ENCODE data around the gene IL34. TPM values are rescaled to one million over a fixed set of nuclear protein-coding genes. Genes with fewer than 3 reads are reported as not detected.

The IL34 gene
- total and polyA plus RNA-seq, 2 experiments from 2014 or later = 4.3 to 6.6 TPM

DNA sequence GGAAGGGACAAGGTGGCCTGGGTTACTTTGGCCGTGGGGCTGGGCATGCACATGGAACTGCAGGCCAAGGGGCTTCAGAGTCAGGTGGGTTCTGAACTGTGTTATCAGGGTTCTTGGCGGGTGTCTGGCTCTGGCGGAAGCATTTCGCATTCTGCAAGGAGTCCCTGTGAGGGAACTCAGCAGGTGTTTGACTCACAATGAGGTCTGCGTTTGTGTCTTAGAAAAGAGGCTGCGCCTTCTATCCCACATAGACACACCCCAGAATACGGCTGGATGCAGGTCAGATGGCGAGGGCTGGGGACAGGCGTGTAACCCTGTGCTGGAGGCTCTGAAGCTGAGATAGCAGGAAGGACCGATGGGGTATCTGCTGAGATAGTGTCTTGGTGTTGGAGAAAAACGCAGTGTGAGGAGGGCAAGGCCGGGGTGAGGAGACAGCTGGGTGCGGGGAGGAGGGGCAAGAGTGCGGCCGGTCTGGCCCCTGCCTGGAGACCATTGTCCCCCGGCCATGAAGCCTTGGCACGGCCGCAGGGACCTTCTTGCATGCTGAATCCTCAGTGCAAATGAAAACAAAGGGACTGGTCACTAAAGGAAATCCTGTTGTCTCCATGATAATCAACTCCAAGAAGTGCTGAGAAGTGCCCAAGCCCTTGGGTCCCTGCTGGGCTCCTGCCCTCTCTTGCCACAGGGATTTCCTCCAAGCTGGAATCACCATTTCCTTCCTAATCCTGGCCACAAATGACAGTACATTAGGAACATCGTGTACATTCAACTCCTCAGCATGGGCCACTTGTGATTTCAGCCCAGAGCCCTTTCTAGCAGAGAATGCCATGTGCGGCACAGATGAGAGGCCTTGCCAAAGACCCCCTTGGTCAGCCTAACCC is 62.2 kb downstream of the IL34 start (continued):
- TF ChIP-seq, protein P1, sequence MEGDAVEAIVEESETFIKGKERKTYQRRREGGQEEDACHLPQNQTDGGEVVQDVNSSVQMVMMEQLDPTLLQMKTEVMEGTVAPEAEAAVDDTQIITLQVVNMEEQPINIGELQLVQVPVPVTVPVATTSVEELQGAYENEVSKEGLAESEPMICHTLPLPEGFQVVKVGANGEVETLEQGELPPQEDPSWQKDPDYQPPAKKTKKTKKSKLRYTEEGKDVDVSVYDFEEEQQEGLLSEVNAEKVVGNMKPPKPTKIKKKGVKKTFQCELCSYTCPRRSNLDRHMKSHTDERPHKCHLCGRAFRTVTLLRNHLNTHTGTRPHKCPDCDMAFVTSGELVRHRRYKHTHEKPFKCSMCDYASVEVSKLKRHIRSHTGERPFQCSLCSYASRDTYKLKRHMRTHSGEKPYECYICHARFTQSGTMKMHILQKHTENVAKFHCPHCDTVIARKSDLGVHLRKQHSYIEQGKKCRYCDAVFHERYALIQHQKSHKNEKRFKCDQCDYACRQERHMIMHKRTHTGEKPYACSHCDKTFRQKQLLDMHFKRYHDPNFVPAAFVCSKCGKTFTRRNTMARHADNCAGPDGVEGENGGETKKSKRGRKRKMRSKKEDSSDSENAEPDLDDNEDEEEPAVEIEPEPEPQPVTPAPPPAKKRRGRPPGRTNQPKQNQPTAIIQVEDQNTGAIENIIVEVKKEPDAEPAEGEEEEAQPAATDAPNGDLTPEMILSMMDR (conservative IDR thresholded peaks at IDR 0.05; ENCODE audit: low read depth in 2 of 2) = no peak
- TF ChIP-seq, protein P2, sequence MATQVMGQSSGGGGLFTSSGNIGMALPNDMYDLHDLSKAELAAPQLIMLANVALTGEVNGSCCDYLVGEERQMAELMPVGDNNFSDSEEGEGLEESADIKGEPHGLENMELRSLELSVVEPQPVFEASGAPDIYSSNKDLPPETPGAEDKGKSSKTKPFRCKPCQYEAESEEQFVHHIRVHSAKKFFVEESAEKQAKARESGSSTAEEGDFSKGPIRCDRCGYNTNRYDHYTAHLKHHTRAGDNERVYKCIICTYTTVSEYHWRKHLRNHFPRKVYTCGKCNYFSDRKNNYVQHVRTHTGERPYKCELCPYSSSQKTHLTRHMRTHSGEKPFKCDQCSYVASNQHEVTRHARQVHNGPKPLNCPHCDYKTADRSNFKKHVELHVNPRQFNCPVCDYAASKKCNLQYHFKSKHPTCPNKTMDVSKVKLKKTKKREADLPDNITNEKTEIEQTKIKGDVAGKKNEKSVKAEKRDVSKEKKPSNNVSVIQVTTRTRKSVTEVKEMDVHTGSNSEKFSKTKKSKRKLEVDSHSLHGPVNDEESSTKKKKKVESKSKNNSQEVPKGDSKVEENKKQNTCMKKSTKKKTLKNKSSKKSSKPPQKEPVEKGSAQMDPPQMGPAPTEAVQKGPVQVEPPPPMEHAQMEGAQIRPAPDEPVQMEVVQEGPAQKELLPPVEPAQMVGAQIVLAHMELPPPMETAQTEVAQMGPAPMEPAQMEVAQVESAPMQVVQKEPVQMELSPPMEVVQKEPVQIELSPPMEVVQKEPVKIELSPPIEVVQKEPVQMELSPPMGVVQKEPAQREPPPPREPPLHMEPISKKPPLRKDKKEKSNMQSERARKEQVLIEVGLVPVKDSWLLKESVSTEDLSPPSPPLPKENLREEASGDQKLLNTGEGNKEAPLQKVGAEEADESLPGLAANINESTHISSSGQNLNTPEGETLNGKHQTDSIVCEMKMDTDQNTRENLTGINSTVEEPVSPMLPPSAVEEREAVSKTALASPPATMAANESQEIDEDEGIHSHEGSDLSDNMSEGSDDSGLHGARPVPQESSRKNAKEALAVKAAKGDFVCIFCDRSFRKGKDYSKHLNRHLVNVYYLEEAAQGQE (IDR thresholded peaks at IDR 0.05; ENCODE audit: unreplicated experiment) = no peak
- TF ChIP-seq EZH2phosphoT487 (IDR thresholded peaks at IDR 0.05; ENCODE audit: unreplicated experiment) (no peak), ZNF114 (CRISPR knock-in tag; IDR thresholded peaks at IDR 0.05) (no peak), NANOG (IDR thresholded peaks at IDR 0.05; ENCODE audit: borderline replicate concordance) (no peak)

DNA sequence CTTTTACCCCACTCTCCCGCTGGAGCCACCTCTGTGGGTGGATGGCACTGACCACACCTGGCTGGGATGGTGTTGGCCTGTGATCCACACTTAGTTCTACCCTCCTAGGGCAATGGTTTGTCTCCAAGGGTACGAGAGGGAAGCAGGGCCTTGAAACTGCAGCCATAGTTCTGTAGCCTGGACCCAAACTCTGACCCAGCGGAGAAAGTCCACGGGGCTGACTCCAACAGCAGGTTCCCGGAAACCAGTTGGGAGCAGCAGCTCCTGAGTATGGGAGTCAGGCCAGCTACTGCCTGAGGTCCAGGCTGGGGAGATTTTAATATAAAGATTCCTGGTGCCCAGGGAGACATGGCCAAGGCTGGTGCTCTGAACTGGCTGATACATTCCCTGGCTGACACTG is 63.1 kb downstream of the IL34 start:
- Histone ChIP-seq H3F3A (replicated peaks; ENCODE audit: low read depth) (peaks cover 6% of the 10 kb centered on the region; the same call in 1 of the 2 replicates), H3K9me2 (ENCODE audit: insufficient read depth) (no peaks in the 10 kb centered on the region), H3K4me1 (ENCODE audit: insufficient read depth) (peaks cover 24% of the 10 kb centered on the region), H2AFZ (no peak overlapping the region), H3K36me3 (ENCODE audit: insufficient read depth) (no peaks in the 10 kb centered on the region), H3K79me2 (replicated peaks; ENCODE audit: insufficient read depth) (no peaks in the 10 kb centered on the region), H3K4me2 (no peak overlapping the region), H3K4me3 (no peak overlapping the region), H3K27me3 (ENCODE audit: insufficient read depth) (no peaks in the 10 kb centered on the region), H4K20me1 (replicated peaks; ENCODE audit: insufficient read depth) (no peaks in the 10 kb centered on the region), H3K27ac (ENCODE audit: low read depth) (no peak overlapping the region)
- no peaks in the 10 kb centered on the region for H3K36me3 Mint-ChIP-seq (ENCODE audit: low read depth)
- ATAC-seq (no peak), DNase-seq (ENCODE audit: low spot score) (no peak)
- no peaks in the 10 kb centered on the region; the same call in 2 of the 3 replicates for H3K9me3 Mint-ChIP-seq
- H3K4me1 Mint-ChIP-seq = peaks cover 58% of the 10 kb centered on the region
- H3K4me3 Mint-ChIP-seq = no peak overlapping the region
- peaks cover 22% of the 10 kb centered on the region for H3K27me3 Mint-ChIP-seq (ENCODE audit: insufficient read depth, low read depth, poor library complexity)
- H3K27ac Mint-ChIP-seq = no peak overlapping the region
- TF ChIP-seq, protein P1 (conservative IDR thresholded peaks at IDR 0.05; ENCODE audit: low read depth in 2 of 2) = no peak
- TF ChIP-seq, protein P3, sequence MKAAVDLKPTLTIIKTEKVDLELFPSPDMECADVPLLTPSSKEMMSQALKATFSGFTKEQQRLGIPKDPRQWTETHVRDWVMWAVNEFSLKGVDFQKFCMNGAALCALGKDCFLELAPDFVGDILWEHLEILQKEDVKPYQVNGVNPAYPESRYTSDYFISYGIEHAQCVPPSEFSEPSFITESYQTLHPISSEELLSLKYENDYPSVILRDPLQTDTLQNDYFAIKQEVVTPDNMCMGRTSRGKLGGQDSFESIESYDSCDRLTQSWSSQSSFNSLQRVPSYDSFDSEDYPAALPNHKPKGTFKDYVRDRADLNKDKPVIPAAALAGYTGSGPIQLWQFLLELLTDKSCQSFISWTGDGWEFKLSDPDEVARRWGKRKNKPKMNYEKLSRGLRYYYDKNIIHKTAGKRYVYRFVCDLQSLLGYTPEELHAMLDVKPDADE (IDR thresholded peaks at IDR 0.05) = no peak
- TF ChIP-seq STAT1 (IDR thresholded peaks at IDR 0.05; ENCODE audit: unreplicated experiment) (no peak), ZNF114 (CRISPR knock-in tag; IDR thresholded peaks at IDR 0.05) (no peak), NANOG (IDR thresholded peaks at IDR 0.05; ENCODE audit: borderline replicate concordance) (no peak), EZH2phosphoT487 (IDR thresholded peaks at IDR 0.05; ENCODE audit: unreplicated experiment) (no peak)
- TF ChIP-seq, protein P2 (IDR thresholded peaks at IDR 0.05; ENCODE audit: unreplicated experiment) = no peak

Data from GM23338 (cell line).